GM18951 (cell line): Measurements from ENCODE around the gene OSBPL3.

Experiments used
- POLR2A ChIP-seq: IDR thresholded peaks from 4 replicates; pipeline ENCODE4 v1.6.1; 2011; ENCODE audit warnings: mild to moderate bottlenecking; ENCODE audit not compliant: insufficient read length, insufficient read depth; ENCODE audit errors: extremely low read depth
- in situ Hi-C: fragments of 300-500 bp; cut with MboI; formaldehyde crosslinking; loops from one replicate; pipeline ENCODE4 v1.12.0; 2022; ENCODE audit warnings: low sequenced_read_pairs, mixed read lengths, inconsistent platforms; ENCODE audit not compliant: unreplicated experiment

The OSBPL3 gene

GRCh38 chr7:24883622-24884013 lies 96.4 kb downstream of the OSBPL3 start:
- in situ Hi-C loops, result no loop called here
- TF ChIP-seq POLR2A, result no peak

GRCh38 chr7:24882989-24883621 lies 96.9 kb downstream of the OSBPL3 start:
- no peak for TF ChIP-seq POLR2A
- in situ Hi-C loops, result no loop called here

GRCh38 chr7:24881623-24882022 lies 98.4 kb downstream of the OSBPL3 start:
- in situ Hi-C loops, result no loop called here
- TF ChIP-seq POLR2A, result no peak

- in situ Hi-C loops, result no loop called here
- no peak for TF ChIP-seq POLR2A
These were observed 99.1 kb downstream of the OSBPL3 start for GRCh38 chr7:24880886-24881285.

- TF ChIP-seq POLR2A, result no peak
- in situ Hi-C loops, result no loop called here
These were observed 100.7 kb downstream of the OSBPL3 start for GRCh38 chr7:24879291-24879690.

- in situ Hi-C loops, result no loop called here
- TF ChIP-seq POLR2A, result no peak
These were observed 102.1 kb downstream of the OSBPL3 start for GRCh38 chr7:24877790-24878311.

GRCh38 chr7:24874791-24875190 lies 105.2 kb downstream of the OSBPL3 start:
- no peak for TF ChIP-seq POLR2A
- in situ Hi-C loops, result no loop called here

GRCh38 chr7:24873944-24874343 lies 106.0 kb downstream of the OSBPL3 start:
- in situ Hi-C loops, result no loop called here
- TF ChIP-seq POLR2A, result no peak

- in situ Hi-C loops, result no loop called here
- TF ChIP-seq POLR2A, result no peak
These were observed 108.2 kb downstream of the OSBPL3 start for GRCh38 chr7:24871770-24872169.

- no peak for TF ChIP-seq POLR2A
- in situ Hi-C loops, result no loop called here
These were observed 109.2 kb downstream of the OSBPL3 start for GRCh38 chr7:24870766-24871165.

- in situ Hi-C loops, result no loop called here
- no peak for TF ChIP-seq POLR2A
These were observed 110.4 kb downstream of the OSBPL3 start for GRCh38 chr7:24869572-24869971.

- no peak for TF ChIP-seq POLR2A
- in situ Hi-C loops, result no loop called here
These were observed 111.2 kb downstream of the OSBPL3 start for GRCh38 chr7:24868741-24869140.

- in situ Hi-C loops, result no loop called here
These were observed 113.9 kb downstream of the OSBPL3 start for GRCh38 chr7:24866004-24866615.

GRCh38 chr7:24864214-24864817 lies 115.7 kb downstream of the OSBPL3 start:
- no peak for TF ChIP-seq POLR2A
- in situ Hi-C loops, result no loop called here

More at GRCh38 chr7:24866004-24866615, 113.9 kb downstream of the OSBPL3 start:
- TF ChIP-seq POLR2A, result no peak
